GM12878 (cell line): ENCODE measurements around the gene PLEKHN1. TPM values are rescaled to one million over a fixed set of nuclear protein-coding genes. Genes with fewer than 3 reads are reported as not detected.

Experiments used
- ATAC-seq: fragments of 200-7000 bp; cut with Tn5 transposase; 3 replicates; pipeline ENCODE4 v1.9.1; 2020; ENCODE audit warnings: mild to moderate bottlenecking, moderate library complexity
- BruUV-seq: library from RNA; stranded (reverse); fragments of 400-500 nt; replicated peaks from 2 replicates; lab custom pipeline; 2021; lab: Mats Ljungman, UMichigan
- CTCF ChIA-PET: fragments of 300-600 bp; sonication (Branson Sonifier 250); formaldehyde crosslinking; extraction: SDS; loops from one replicate; lab custom pipeline; 2021; ENCODE audit warnings: inconsistent platforms; lab: Yijun Ruan, JAX
- POLR2A ChIA-PET: fragments of 350-600 bp; formaldehyde crosslinking; extraction: SDS; loops from one replicate; lab custom pipeline; 2021; ENCODE audit warnings: inconsistent platforms; lab: Charles Lee
- RAD21 ChIA-PET: fragments of 300-600 bp; sonication (Branson Sonifier 250); formaldehyde crosslinking; loops from one replicate; lab custom pipeline; 2023; ENCODE audit warnings: antibody characterized with exemption; ENCODE audit not compliant: unreplicated experiment; lab: Charles Lee
- SMC1A ChIA-PET: fragments of 300-600 bp; sonication (Branson Sonifier 250); formaldehyde crosslinking; loops from one replicate; lab custom pipeline; 2023; ENCODE audit not compliant: unreplicated experiment, uncharacterized antibody; lab: Charles Lee
- DNase-seq: peaks from one replicate; pipeline ENCODE4 v3.0.0-alpha.2; 2011; ENCODE audit warnings: low read depth, low spot score
- FAIRE-seq: peaks from 3 replicates; lab custom pipeline; 2011; peaks lifted over from hg19 to GRCh38; lab: Jason Lieb, UNC
- H2AFZ ChIP-seq: 2 replicates; pipeline ENCODE4 v1.6.0; 2011; ENCODE audit warnings: low read depth, low read length, control low read depth; ENCODE audit not compliant: control insufficient read depth
- H3K27ac ChIP-seq: 2 replicates; pipeline ENCODE4 v1.5.1; 2011; ENCODE audit warnings: control low read depth; ENCODE audit not compliant: control insufficient read depth, insufficient read depth
- H3K27me3 ChIP-seq, 2 experiments: replicated peaks in 1 of 2; 2 replicates each; pipeline versions ENCODE4 v1.6.0 to v1.6.1; 2011; ENCODE audit warnings: low read length in 1 of 2; ENCODE audit not compliant: control insufficient read depth in 2 of 2, insufficient read depth in 2 of 2
- H3K36me3 ChIP-seq, 2 experiments: 2 replicates each; pipeline ENCODE4 v1.5.1; 2011; ENCODE audit warnings: low read length in 1 of 2; ENCODE audit not compliant: control insufficient read depth in 2 of 2, insufficient read depth in 2 of 2
- H3K4me1 ChIP-seq: 2 replicates; pipeline ENCODE4 v1.6.1; 2011; ENCODE audit warnings: mild to moderate bottlenecking, low read length, moderate library complexity, mixed read lengths; ENCODE audit not compliant: control insufficient read depth, insufficient read depth
- H3K4me2 ChIP-seq: 2 replicates; pipeline ENCODE4 v1.6.0; 2011; ENCODE audit warnings: control low read depth; ENCODE audit not compliant: control insufficient read depth, insufficient read depth
- H3K4me3 ChIP-seq: fragments of 200-600 bp; sonication (generic); 2 replicates; pipeline ENCODE4 v1.5.1; 2016
- H3K79me2 ChIP-seq: 2 replicates; pipeline ENCODE4 v1.6.0; 2011; ENCODE audit warnings: low read length; ENCODE audit not compliant: control insufficient read depth, insufficient read depth
- H3K9ac ChIP-seq: 2 replicates; pipeline ENCODE4 v1.8.0; 2011; ENCODE audit warnings: low read length, control low read depth, mixed read lengths; ENCODE audit not compliant: control insufficient read depth, insufficient read depth
- H3K9me3 ChIP-seq: replicated peaks from 3 replicates; pipeline ENCODE4 v1.5.1; 2011; ENCODE audit warnings: mild to moderate bottlenecking, low read length; ENCODE audit not compliant: control insufficient read depth, insufficient read depth
- H4K20me1 ChIP-seq: 2 replicates; pipeline ENCODE4 v1.6.0; 2011; ENCODE audit not compliant: control insufficient read depth, insufficient read depth
- BHLHE40 ChIP-seq, 2 experiments: fragments of 450-650 bp in 1 of 2; IDR thresholded peaks; 2 replicates each; pipeline ENCODE4 v1.6.1; 2011 to 2017; ENCODE audit warnings: low read depth in 2 of 2, borderline replicate concordance in 1 of 2, improper control_type of control experiment in 1 of 2, low read length in 1 of 2, mild to moderate bottlenecking in 1 of 2
- CEBPZ ChIP-seq: fragments of 150-350 bp; IDR thresholded peaks from 2 replicates; pipeline ENCODE4 v1.6.1; 2016; ENCODE audit warnings: low read depth, low read length
- CREB1 ChIP-seq: IDR thresholded peaks from 2 replicates; pipeline ENCODE4 v1.6.1; 2012; ENCODE audit warnings: low read depth, mild to moderate bottlenecking, inconsistent platforms
- EP300 ChIP-seq, 2 experiments: fragments of 150-350 bp in 1 of 2; IDR thresholded peaks; 2 replicates each; pipeline ENCODE4 v1.6.1; 2011 to 2012; ENCODE audit warnings: low read depth in 2 of 2, low read length in 2 of 2, borderline replicate concordance in 1 of 2, improper control_type of control experiment in 1 of 2, inconsistent platforms in 1 of 2; ENCODE audit not compliant: control insufficient read depth in 1 of 2
- EZH2 ChIP-seq: IDR thresholded peaks from 2 replicates; pipeline ENCODE4 v1.6.1; 2012; ENCODE audit warnings: low read depth, mild to moderate bottlenecking, control low read depth, inconsistent platforms, low read length, borderline replicate concordance; ENCODE audit not compliant: control insufficient read depth
- MYB ChIP-seq: fragments of 150-350 bp; IDR thresholded peaks from 2 replicates; pipeline ENCODE4 v1.6.1; 2014; ENCODE audit warnings: mild to moderate bottlenecking, low read depth, low read length, borderline replicate concordance
- NR2C1 ChIP-seq: fragments of 450-650 bp; IDR thresholded peaks from 2 replicates; pipeline ENCODE4 v1.6.1; 2017; ENCODE audit warnings: antibody characterized with exemption, mild to moderate bottlenecking, moderate library complexity
- NR2F1 ChIP-seq: fragments of 450-650 bp; conservative IDR thresholded peaks from 2 replicates; pipeline ENCODE4 v1.6.1; 2017; ENCODE audit warnings: mild to moderate bottlenecking
- WRNIP1 ChIP-seq: IDR thresholded peaks from 2 replicates; pipeline ENCODE4 v1.6.1; 2011; ENCODE audit warnings: low read depth, low read length, improper control_type of control experiment, borderline replicate concordance
- ZNF207 ChIP-seq: fragments of 450-650 bp; IDR thresholded peaks from 2 replicates; pipeline ENCODE4 v1.6.1; 2014; ENCODE audit warnings: antibody characterized with exemption, mild to moderate bottlenecking, borderline replicate concordance
- WGBS: methylation state at CpG from one replicate; pipeline ENCODE4 v1.1.6; 2016; ENCODE audit warnings: low lambda C conversion rate; ENCODE audit not compliant: insufficient replicate concordance, insufficient coverage; ENCODE audit errors: missing lambda C conversion rate; 5-methylcytosine and 5-hydroxymethylcytosine counted together
- in situ Hi-C: fragments of 300-500 bp; cut with MboI; formaldehyde crosslinking; loops from 9 replicates; pipeline ENCODE4 v1.14.3; 2018; ENCODE audit warnings: mixed read lengths
- intact Hi-C: fragments of 100-400 bp; cut with micrococcal nuclease; formaldehyde crosslinking; loops from one replicate; pipeline ENCODE4 v1.14.2; 2022; ENCODE audit not compliant: unreplicated experiment
- polyA plus RNA-seq, 11 experiments: library from polyadenylated mRNA; depleted of rRNA in 4 of 11; unstranded in 6 of 11; stranded (reverse) in 5 of 11; fragments of >200 nt; fragmentation: Nextera tagmentation in 4 of 11; fragmentation: Illumina TruSeq in 1 of 11; extraction: Ambion mirVana in 4 of 11; extraction: Trizol in 1 of 11; gene quantifications; 1 replicate in 1 of 11; 2 replicates in 10 of 11; pipeline versions ENCODE4 v1.2.1 to v1.2.3, GENCODE V29; 2011 to 2016; ENCODE audit warnings: inconsistent platforms in 2 of 11, missing spikeins in 2 of 11, low read depth in 1 of 11
- total RNA-seq, 4 experiments: library from RNA; depleted of rRNA in 3 of 4; stranded (reverse); fragments of >200 nt in 3 of 4; fragmentation: Illumina TruSeq in 1 of 4; extraction: Trizol in 1 of 4; gene quantifications; 2 replicates each; pipeline versions ENCODE4 v1.2.1 to v1.2.3, GENCODE V29; 2013 to 2021
- TF ChIP-seq, protein P1 (sequence below): IDR thresholded peaks from 2 replicates; pipeline ENCODE4 v1.6.1; 2011; ENCODE audit warnings: low read depth, low read length, improper control_type of control experiment, borderline replicate concordance
- TF ChIP-seq, protein P2 (sequence below): fragments of 450-650 bp; IDR thresholded peaks from 2 replicates; pipeline ENCODE4 v1.6.1; 2017; ENCODE audit warnings: mild to moderate bottlenecking

The PLEKHN1 gene
- total and polyA plus RNA-seq, 10 of the 15 experiments (the other 5 are each of a cell fraction or from before 2014, with no cell fraction given): 0.04 to 0.26 (median 0.18) TPM; not detected in 6

DNA sequence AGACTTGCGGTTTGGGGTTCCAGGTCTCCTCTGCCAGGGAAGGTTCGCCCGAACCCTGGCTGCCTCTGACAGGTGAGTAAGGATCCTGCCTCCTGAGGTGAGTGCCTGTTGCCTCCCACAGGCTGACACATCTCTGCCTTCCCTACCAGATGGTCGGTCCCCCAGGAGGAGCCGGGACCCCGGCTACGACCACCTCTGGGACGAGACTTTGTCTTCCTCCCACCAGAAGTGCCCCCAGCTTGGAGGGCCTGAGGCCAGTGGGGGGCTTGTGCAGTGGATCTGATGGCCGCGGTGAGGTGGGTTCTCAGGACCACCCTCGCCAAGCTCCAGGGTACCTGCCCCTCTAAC, 8.0 kb downstream of the PLEKHN1 start (continued):
- TF ChIP-seq, protein P1, sequence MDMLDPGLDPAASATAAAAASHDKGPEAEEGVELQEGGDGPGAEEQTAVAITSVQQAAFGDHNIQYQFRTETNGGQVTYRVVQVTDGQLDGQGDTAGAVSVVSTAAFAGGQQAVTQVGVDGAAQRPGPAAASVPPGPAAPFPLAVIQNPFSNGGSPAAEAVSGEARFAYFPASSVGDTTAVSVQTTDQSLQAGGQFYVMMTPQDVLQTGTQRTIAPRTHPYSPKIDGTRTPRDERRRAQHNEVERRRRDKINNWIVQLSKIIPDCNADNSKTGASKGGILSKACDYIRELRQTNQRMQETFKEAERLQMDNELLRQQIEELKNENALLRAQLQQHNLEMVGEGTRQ: no peak
- TF ChIP-seq, protein P2, sequence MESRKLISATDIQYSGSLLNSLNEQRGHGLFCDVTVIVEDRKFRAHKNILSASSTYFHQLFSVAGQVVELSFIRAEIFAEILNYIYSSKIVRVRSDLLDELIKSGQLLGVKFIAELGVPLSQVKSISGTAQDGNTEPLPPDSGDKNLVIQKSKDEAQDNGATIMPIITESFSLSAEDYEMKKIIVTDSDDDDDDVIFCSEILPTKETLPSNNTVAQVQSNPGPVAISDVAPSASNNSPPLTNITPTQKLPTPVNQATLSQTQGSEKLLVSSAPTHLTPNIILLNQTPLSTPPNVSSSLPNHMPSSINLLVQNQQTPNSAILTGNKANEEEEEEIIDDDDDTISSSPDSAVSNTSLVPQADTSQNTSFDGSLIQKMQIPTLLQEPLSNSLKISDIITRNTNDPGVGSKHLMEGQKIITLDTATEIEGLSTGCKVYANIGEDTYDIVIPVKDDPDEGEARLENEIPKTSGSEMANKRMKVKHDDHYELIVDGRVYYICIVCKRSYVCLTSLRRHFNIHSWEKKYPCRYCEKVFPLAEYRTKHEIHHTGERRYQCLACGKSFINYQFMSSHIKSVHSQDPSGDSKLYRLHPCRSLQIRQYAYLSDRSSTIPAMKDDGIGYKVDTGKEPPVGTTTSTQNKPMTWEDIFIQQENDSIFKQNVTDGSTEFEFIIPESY: no peak
- TF ChIP-seq WRNIP1: no peak

DNA sequence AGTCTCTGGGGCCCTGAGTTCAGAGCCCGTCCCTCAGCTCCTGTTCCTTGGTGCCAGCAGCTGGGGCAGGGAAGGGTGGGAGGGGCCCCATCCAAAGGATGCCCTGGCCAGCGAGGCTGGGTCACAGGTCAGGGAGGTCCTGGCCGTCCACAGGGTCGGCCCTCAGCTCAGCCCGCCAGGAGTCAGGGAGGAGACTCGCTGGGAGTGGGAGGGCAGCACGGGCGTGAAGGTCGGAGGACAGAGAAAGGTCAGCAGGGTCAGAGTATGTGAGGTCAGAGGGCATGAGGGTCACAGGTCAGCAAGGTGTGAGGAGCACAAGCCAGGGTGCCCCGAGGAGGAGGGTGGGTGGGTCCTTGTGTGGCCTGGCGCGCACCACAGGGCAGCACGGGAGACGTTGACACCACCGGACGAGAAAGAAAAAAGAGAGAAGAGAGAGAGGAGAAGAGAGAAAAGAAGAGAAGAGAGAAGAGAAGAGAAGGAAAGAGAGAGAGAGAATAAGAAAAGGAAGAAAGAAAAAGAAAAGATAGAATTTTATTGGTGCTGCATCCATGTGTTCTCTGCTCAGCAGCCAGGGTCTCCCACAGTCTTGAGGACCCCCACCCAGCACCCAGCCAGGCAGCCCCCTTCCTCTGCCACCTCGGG, 8.5 kb downstream of the PLEKHN1 start:
- ChIA-PET RAD21 (no interaction called here), SMC1A (no interaction called here), CTCF (interaction anchor here (1.4 kb wide), 1 partner anchor 69 kb away, joined by 5 read pairs; no protein-coding TSS in a partner anchor), POLR2A (no interaction called here)
- TF ChIP-seq ZNF207: no peak
- TF ChIP-seq MYB: no peak
- no peak for TF ChIP-seq CEBPZ
- no peak for TF ChIP-seq CREB1
- TF ChIP-seq NR2C1: peak; percentile 73
- no peak for TF ChIP-seq BHLHE40 (IDR thresholded peaks at IDR 0.05; ENCODE audit: borderline replicate concordance in 1 of 2, low read depth in 2 of 2, low read length in 1 of 2)
- peak; percentile 71 for TF ChIP-seq NR2F1
- no peak for TF ChIP-seq EP300 (IDR thresholded peaks at IDR 0.05; ENCODE audit: borderline replicate concordance in 1 of 2, control insufficient read depth in 1 of 2, low read depth in 2 of 2, low read length in 2 of 2)
- TF ChIP-seq EZH2: no peak
- Histone ChIP-seq H4K20me1 (no peaks in the 10 kb centered on the region), H3K4me2 (no peak overlapping the region), H3K27me3 (no peaks in the 10 kb centered on the region), H3K4me3 (no peak overlapping the region), H3K79me2 (no peaks in the 10 kb centered on the region), H2AFZ (no peak overlapping the region), H3K27ac (no peak overlapping the region), H3K4me1 (no peaks in the 10 kb centered on the region), H3K9me3 (no peaks in the 10 kb centered on the region; the same call in 2 of the 3 replicates), H3K9ac (no peak overlapping the region), H3K36me3 (no peaks in the 10 kb centered on the region)
- BruUV-seq: no TSS peak
- WGBS: 41% methylated on average over 17 of the region's 17 CpGs
- intact Hi-C loops: no loop called here
- ATAC-seq (no peak), DNase-seq (no peak), FAIRE-seq (no peak)
- in situ Hi-C loops: no loop called here
